Left forelimb (tissue), 1 donor: ENCODE data around the gene NR1D1.
A peak's percentile ranks its signal among the peaks of the same experiment; 100 is the strongest.

ENCODE experiments used
- DNase-seq: peaks from one replicate; pipeline ENCODE4 v3.0.0-alpha.2; 2018; ENCODE audit warnings: low spot score

NR1D1 gene

GRCh38 chr17:40062329-40063186, 37.8 kb downstream of the NR1D1 start, which contains the start of gene THRA:
Gene THRA (plus strand): TSS chr17:40062965. CDS start chr17:40074489, 11,524 bp downstream.
- peak; percentile 83 for DNase-seq

- no peak for DNase-seq
Measured at GRCh38 chr17:40061609-40062038, 38.8 kb downstream of the NR1D1 start.

GRCh38 chr17:40060887-40061608, 39.3 kb downstream of the NR1D1 start:
- no peak for DNase-seq

GRCh38 chr17:40059729-40060475, 40.5 kb downstream of the NR1D1 start:
- no peak for DNase-seq

GRCh38 chr17:40058865-40059264, 41.5 kb downstream of the NR1D1 start:
- no peak for DNase-seq

GRCh38 chr17:40058186-40058784, 42.1 kb downstream of the NR1D1 start:
- no peak for DNase-seq

GRCh38 chr17:40056379-40057015, 43.9 kb downstream of the NR1D1 start:
- DNase-seq: no peak
